ENCODE measurements around the gene PMPCA. TPM values are rescaled to one million over a fixed set of nuclear protein-coding genes. Genes with fewer than 3 reads are reported as not detected.

The PMPCA gene
- total and polyA plus RNA-seq, 8 donors = 25.8 to 121 (median 51.3) TPM

DNA sequence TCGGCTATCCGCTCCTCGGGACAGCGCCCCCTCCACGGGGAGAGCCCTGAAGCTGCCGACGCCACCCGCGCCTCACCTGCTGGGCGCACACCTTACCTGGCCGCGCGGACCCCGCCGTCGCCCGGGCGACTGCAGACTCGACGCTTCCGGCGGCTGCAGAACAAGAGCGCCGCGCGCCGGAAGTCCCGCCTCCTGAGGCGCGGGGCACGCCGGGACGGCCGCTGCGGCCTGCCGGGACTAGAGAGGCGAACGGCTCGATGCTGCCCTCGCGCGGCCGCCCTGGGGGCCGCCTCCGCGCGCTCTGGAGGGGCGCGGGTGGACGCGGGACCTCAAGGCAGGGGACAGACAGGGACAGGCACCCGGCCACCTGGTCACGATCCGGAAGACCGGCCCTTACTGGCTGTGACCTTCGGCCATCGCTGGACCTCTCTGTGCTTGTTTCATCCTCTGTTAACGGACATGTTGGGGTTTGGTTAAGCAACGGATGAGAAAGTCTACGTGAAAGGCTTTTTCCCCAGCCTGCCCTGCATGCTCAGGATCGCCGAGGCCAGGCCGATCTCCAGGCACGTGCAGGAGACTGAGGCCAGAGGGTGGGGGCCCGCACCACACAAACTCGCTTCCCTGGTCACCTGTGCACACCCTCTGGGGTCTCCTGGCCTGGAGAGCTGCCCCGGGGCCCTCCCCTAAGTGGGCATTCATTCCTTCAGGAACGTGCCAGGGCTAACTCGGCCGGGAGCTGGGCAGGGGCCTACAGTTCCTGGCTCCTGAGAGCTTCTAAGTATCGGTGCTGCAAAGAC is 10.2 kb upstream of the PMPCA start, which contains the start of gene SNAPC4:
SNAPC4 (minus strand) TSS at position 133 of the 797 bp plus-strand sequence. CDS start 1,742 bp downstream, outside the sequence.
- Histone ChIP-seq H3K4me1 (peaks cover 12 to 31% (median 26%) of the 10 kb centered on the region in 4 donors), H3K4me3 (peak within 1 kb of the TSS; percentile 71 to 98 (median 96)), H3K9me3 (no peaks in the 10 kb centered on the region), H3K27ac (peak within 1 kb of the TSS in 4 of 5 donors; percentile 55 to 81 (median 68)), H3K36me3 (peaks cover 30 to 73% (median 60%) of the 10 kb centered on the region in 4 donors), H3K27me3 (no peaks in the 10 kb centered on the region)
- TF ChIP-seq POLR2A (IDR thresholded peaks at IDR 0.05) (no peak), POLR2AphosphoS5 (IDR thresholded peaks at IDR 0.05) (peak; percentile 65 to 87 (median 73)), EP300 (IDR thresholded peaks at IDR 0.05) (no peak)
- TF ChIP-seq, protein P1, sequence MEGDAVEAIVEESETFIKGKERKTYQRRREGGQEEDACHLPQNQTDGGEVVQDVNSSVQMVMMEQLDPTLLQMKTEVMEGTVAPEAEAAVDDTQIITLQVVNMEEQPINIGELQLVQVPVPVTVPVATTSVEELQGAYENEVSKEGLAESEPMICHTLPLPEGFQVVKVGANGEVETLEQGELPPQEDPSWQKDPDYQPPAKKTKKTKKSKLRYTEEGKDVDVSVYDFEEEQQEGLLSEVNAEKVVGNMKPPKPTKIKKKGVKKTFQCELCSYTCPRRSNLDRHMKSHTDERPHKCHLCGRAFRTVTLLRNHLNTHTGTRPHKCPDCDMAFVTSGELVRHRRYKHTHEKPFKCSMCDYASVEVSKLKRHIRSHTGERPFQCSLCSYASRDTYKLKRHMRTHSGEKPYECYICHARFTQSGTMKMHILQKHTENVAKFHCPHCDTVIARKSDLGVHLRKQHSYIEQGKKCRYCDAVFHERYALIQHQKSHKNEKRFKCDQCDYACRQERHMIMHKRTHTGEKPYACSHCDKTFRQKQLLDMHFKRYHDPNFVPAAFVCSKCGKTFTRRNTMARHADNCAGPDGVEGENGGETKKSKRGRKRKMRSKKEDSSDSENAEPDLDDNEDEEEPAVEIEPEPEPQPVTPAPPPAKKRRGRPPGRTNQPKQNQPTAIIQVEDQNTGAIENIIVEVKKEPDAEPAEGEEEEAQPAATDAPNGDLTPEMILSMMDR (IDR thresholded peaks at IDR 0.05) = peak in 5 of 7 experiments; percentile 60 to 96 (median 94)
- DNase-seq = peak; percentile 89 to 97
- intact Hi-C loops (cut with DNase I; ENCODE audit: low total_unique reads) = loop anchor here (10.0 kb wide), 1 partner anchor 65 kb away; no protein-coding TSS in a partner anchor
- WGBS, 5 donors = 5 to 14% (median 7%) methylated on average over 29 to 71 of the region's 71 CpGs

DNA sequence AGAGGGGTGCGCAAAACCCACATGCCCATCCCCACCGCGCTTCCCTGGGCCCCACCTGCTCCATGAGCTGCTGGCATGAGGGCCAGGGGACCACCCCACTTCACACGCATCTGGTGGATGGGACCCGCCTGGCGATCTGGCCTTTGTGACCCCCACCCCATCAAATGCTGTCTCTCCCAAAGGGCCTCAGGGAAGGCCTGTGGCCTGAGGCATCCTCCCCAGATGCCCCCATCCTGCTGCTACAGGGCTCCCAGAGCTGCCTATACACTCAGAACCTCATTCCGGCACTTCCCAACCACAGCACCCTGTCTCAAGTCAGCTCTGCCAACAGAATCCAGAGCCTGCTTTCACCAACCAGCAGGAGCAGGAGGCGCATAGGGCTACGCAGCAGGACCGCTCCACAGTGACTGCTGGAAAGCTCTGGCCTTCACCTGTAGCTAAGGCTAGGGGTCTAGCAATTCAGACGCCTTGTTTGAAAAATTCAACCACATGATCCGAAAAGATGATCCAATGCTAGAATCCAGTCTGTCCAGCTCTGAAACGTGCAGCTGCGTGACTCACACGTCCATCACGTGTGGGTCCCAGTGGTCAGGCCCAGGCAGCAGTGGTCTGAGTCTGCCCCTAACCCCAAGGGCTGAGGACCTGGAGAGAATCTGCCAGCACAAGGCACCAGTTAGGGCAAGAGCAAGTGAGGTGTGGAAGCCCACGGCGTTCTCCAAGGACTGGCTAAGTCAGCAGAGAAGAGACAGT is 9.1 kb upstream of the PMPCA start:
- TF ChIP-seq EP300 (IDR thresholded peaks at IDR 0.05) (no peak), POLR2AphosphoS5 (IDR thresholded peaks at IDR 0.05) (no peak), POLR2A (IDR thresholded peaks at IDR 0.05) (no peak)
- Histone ChIP-seq H3K4me1 (peaks cover 12 to 31% (median 26%) of the 10 kb centered on the region in 4 donors), H3K4me3 (no peak overlapping the region), H3K27me3 (no peaks in the 10 kb centered on the region), H3K36me3 (peaks cover 29 to 73% (median 60%) of the 10 kb centered on the region in 4 donors), H3K27ac (no peak overlapping the region), H3K9me3 (no peaks in the 10 kb centered on the region)
- intact Hi-C loops (cut with DNase I; ENCODE audit: low total_unique reads) = loop anchor here (10.0 kb wide), 1 partner anchor 67 kb away; no protein-coding TSS in a partner anchor
- WGBS, 5 donors = 88 to 93% (median 91%) methylated on average over 18 of the region's 18 CpGs
- DNase-seq = no peak

DNA sequence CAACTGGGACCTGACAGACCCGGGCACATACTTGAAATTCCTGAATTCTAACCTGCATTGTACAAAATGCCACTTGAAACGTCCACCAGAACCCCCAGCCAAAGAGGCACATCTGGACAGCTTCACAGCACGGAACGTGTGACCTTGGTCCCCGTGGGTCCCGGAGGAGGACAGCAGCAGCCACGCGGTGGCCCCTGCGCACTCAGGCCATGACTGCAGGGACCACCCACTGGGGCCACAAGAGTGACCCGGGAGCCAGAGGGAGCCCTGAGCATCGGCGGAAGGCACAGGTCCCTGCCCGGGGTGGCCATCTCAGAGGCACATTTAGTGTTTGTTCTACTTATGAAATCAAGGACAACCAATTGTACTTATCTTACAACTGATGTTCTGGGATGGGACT is 8.4 kb upstream of the PMPCA start:
- peaks cover 26 to 73% (median 60%) of the 10 kb centered on the region in 4 donors for H3K36me3 ChIP-seq
- intact Hi-C loops (cut with DNase I; ENCODE audit: low total_unique reads) = loop anchor here (10.0 kb wide), 1 partner anchor 67 kb away; no protein-coding TSS in a partner anchor

DNA sequence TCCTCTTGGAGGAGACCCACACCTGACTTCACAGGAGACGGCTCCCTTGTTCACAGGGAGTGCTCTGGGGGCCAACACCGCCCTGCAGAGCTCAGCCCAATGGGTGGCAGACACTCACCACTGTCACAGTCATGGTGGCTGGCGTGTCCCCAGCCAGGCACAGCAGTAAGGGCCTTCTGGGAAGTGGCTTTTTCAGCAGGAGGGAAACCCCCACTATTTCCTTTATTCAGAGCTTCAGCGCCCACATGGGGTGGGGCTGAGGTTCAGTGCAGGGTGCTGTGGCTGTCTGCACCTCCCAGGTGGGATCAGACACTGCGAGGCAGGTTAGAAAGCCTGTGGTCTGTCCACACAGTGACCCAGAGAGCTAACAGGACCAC is 6.9 kb upstream of the PMPCA start:
- TF ChIP-seq POLR2A (IDR thresholded peaks at IDR 0.05) (no peak), EP300 (IDR thresholded peaks at IDR 0.05) (no peak), POLR2AphosphoS5 (IDR thresholded peaks at IDR 0.05) (no peak)
- TF ChIP-seq, protein P1 (IDR thresholded peaks at IDR 0.05) = no peak
- Histone ChIP-seq H3K9me3 (no peaks in the 10 kb centered on the region), H3K4me1 (peaks cover 12 to 22% (median 21%) of the 10 kb centered on the region in 4 donors), H3K27ac (no peak overlapping the region), H3K4me3 (no peak overlapping the region), H3K27me3 (no peaks in the 10 kb centered on the region), H3K36me3 (peaks cover 32 to 66% (median 60%) of the 10 kb centered on the region in 4 donors)
- 73 to 92% (median 85%) methylated on average over 5 of the region's 5 CpGs for WGBS, 5 donors
- intact Hi-C loops (cut with DNase I; ENCODE audit: low total_unique reads) = loop anchor here (10.0 kb wide), 1 partner anchor 69 kb away; no protein-coding TSS in a partner anchor
- peak in 1 of 2 donors; percentile 43 for DNase-seq

More for the DNA sequence above, 8.4 kb upstream of the PMPCA start:
- peaks cover 12 to 31% (median 26%) of the 10 kb centered on the region in 4 donors for H3K4me1 ChIP-seq
- no peak overlapping the region for H3K4me3 ChIP-seq
- DNase-seq = no peak
- WGBS, 5 donors = 77 to 85% (median 81%) methylated on average over 13 of the region's 13 CpGs
- no peak overlapping the region for H3K27ac ChIP-seq
- H3K27me3 ChIP-seq = no peaks in the 10 kb centered on the region
- H3K9me3 ChIP-seq = no peaks in the 10 kb centered on the region
- TF ChIP-seq POLR2A (IDR thresholded peaks at IDR 0.05) (no peak), POLR2AphosphoS5 (IDR thresholded peaks at IDR 0.05) (no peak), EP300 (IDR thresholded peaks at IDR 0.05) (no peak)
- TF ChIP-seq, protein P1 (IDR thresholded peaks at IDR 0.05) = no peak
